H1 (cell line): ENCODE results near the gene SLC2A4RG. TPM values are rescaled to one million over a fixed set of nuclear protein-coding genes. Genes with fewer than 3 reads are reported as not detected.

ENCODE experiments used
- CBX8 ChIP-seq: fragments of 300-800, 300-1000 bp; sonication (generic); IDR thresholded peaks from 2 replicates; pipeline ENCODE4 v1.7.1; 2016; ENCODE audit warnings: low read depth, low read length, borderline replicate concordance
- GABPA ChIP-seq: IDR thresholded peaks from 2 replicates; pipeline ENCODE4 v1.6.1; 2011; ENCODE audit warnings: mild to moderate bottlenecking, low read length, moderate library complexity, borderline replicate concordance; ENCODE audit not compliant: insufficient read depth
- POLR2A ChIP-seq, 2 experiments: IDR thresholded peaks; 1 replicate in 1 of 2; 2 replicates in 1 of 2; pipeline ENCODE4 v1.6.1; 2011; ENCODE audit warnings: low read depth in 2 of 2, low read length in 2 of 2, mild to moderate bottlenecking in 2 of 2; ENCODE audit errors: control extremely low read depth in 1 of 2
- SIN3A ChIP-seq, 2 experiments: IDR thresholded peaks in 1 of 2; conservative IDR thresholded peaks in 1 of 2; 2 replicates each; pipeline ENCODE4 v1.6.1; 2011 to 2012; ENCODE audit warnings: low read length in 2 of 2, improper control_type of control experiment in 1 of 2, low read depth in 1 of 2, mild to moderate bottlenecking in 1 of 2
- ZNF274 ChIP-seq: IDR thresholded peaks from 2 replicates; pipeline ENCODE4 v1.7.0; 2012; ENCODE audit warnings: low read length, borderline replicate concordance; ENCODE audit errors: extremely low read depth
- polyA plus RNA-seq, 7 experiments: library from polyadenylated mRNA; depleted of rRNA in 3 of 7; stranded (reverse) in 5 of 7; unstranded in 2 of 7; fragments of >200 nt in 5 of 7; fragments of 200-250 nt in 2 of 7; gene quantifications; 1 replicate in 5 of 7; 2 replicates in 1 of 7; 4 replicates in 1 of 7; pipeline versions ENCODE4 v1.2.1 to v1.2.3, GENCODE V29; 2011 to 2013; ENCODE audit warnings: missing spikeins in 2 of 7, mixed read lengths in 2 of 7
- total RNA-seq: library from RNA; stranded (reverse); fragmentation: NEBNext Ultra II Directional; extraction: Animal tissue kit (Norgen Biotek cat#: 25700); gene quantifications from 2 replicates; pipeline ENCODE4 v1.2.1, GENCODE V29; 2021
- TF ChIP-seq, protein P1 (sequence below): IDR thresholded peaks from 2 replicates; pipeline ENCODE4 v1.6.1; 2012; ENCODE audit warnings: low read length, inconsistent platforms

SLC2A4RG gene
- total and polyA plus RNA-seq, 2 of the 8 experiments (the other 6 are each of a cell fraction or from before 2014, with no cell fraction given), result 15.9 to 29.1 TPM

DNA sequence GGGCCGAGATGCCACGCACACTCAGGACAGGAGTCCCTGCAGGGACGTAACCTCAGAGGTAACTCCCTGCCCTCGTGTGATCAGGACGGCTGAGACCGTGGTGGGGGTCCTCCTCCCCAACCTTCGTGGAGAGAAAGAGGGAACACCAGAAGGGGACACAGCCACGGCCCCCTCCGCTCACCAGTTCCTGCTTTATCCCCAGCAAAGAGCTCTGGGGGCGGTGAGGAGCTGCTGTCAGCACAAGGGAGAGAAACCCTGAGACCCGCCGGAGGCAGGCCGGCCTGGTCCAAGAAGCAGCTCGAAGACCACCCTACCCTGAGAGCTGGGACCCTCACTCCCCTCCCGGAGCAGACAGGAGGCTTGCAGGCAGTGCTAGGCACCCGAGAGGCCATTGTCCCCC is 44.4 kb downstream of the SLC2A4RG start (continued):
- TF ChIP-seq POLR2A (IDR thresholded peaks at IDR 0.05; ENCODE audit: control extremely low read depth in 1 of 2, low read depth in 2 of 2, low read length in 2 of 2), result no peak
- no peak for TF ChIP-seq ZNF274
- TF ChIP-seq SIN3A (conservative IDR thresholded peaks at IDR 0.05 in 1 of 2, IDR thresholded peaks at IDR 0.05 in 1 of 2; ENCODE audit: low read depth in 1 of 2, low read length in 2 of 2), result no peak
- TF ChIP-seq, protein P1, sequence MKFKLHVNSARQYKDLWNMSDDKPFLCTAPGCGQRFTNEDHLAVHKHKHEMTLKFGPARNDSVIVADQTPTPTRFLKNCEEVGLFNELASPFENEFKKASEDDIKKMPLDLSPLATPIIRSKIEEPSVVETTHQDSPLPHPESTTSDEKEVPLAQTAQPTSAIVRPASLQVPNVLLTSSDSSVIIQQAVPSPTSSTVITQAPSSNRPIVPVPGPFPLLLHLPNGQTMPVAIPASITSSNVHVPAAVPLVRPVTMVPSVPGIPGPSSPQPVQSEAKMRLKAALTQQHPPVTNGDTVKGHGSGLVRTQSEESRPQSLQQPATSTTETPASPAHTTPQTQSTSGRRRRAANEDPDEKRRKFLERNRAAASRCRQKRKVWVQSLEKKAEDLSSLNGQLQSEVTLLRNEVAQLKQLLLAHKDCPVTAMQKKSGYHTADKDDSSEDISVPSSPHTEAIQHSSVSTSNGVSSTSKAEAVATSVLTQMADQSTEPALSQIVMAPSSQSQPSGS, result no peak
- no peak for TF ChIP-seq CBX8
- TF ChIP-seq GABPA, result no peak
